ENCODE results near the gene TENM4. TPM values are rescaled to one million over a fixed set of nuclear protein-coding genes. Genes with fewer than 3 reads are reported as not detected.

TENM4 gene
- total and polyA plus RNA-seq, 10 of the 15 experiments (the other 5 are each of a cell fraction or from before 2014, with no cell fraction given): 0.03 to 0.12 (median 0.06) TPM; not detected in 7

DNA sequence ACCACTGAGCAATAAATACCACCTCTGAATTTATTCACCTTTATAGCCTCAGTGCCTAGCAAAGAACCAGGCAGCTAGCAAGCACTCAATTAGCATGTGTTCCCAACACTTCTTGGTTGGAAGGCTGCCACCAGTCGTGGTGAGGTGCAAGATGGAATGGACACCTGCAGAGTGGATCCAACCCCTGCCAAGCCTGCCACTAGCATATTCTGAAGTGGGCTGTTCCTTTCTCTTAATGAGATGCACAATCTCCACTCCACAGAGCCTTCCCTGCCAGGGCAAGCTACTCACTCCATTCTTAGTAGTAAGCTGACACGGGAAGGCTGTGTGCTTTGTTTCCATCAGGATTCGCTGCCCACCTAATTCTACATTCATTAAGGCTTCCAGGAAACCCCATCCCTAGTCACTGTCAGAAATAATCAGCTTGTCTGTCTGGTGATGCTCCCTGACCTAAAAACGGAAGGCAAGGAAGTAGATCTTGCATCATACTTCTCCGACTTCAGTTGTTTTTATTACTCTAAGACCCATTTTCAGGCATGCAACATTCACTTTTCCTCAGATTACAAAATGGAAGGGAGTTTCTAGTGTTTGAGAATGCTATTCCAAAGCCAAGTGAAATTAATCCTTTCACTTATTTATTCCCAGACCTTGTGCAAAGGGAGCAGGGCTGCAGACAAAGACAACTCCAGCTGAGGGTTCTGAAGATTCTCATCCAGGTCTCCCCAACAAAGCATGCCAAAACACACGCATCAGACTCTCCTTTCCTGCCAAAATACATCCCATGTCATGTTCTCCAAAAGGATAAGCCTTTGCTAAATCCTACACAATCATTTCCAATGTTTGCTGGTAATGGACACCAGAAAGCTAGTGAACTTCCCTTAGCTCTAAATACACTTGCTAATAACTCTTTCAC lies 128.0 kb downstream of the TENM4 start:
- Histone ChIP-seq H3K9me3 (replicated peaks; ENCODE audit: control insufficient read depth, insufficient read depth, low read length) (no peaks in the 10 kb centered on the region), H3K79me2 (ENCODE audit: control insufficient read depth, insufficient read depth, low read length) (no peaks in the 10 kb centered on the region), H3K36me3 (ENCODE audit: control insufficient read depth in 2 of 2, insufficient read depth in 2 of 2, low read length in 1 of 2) (no peaks in the 10 kb centered on the region), H3K4me2 (ENCODE audit: control insufficient read depth, insufficient read depth) (no peak overlapping the region), H3K4me3 (no peak overlapping the region), H3K27ac (ENCODE audit: control insufficient read depth, insufficient read depth) (no peak overlapping the region), H3K9ac (ENCODE audit: control insufficient read depth, insufficient read depth, low read length) (no peak overlapping the region), H3K4me1 (ENCODE audit: control insufficient read depth, insufficient read depth, low read length) (no peaks in the 10 kb centered on the region), H2AFZ (ENCODE audit: control insufficient read depth, low read depth, low read length) (no peak overlapping the region), H3K27me3 (replicated peaks in 1 of 2; ENCODE audit: control insufficient read depth in 2 of 2, insufficient read depth in 2 of 2, low read length in 1 of 2) (no peaks in the 10 kb centered on the region; a peak in 1 of 4 replicates), H4K20me1 (ENCODE audit: control insufficient read depth, insufficient read depth) (no peaks in the 10 kb centered on the region)
- ChIA-PET POLR2A (no interaction called here), RAD21 (ENCODE audit: unreplicated experiment) (no interaction called here), CTCF (no interaction called here), SMC1A (ENCODE audit: uncharacterized antibody, unreplicated experiment) (interaction anchor here (1.0 kb wide), 1 partner anchor 180 kb away, joined by 3 read pairs; no protein-coding TSS in a partner anchor)
- WGBS (ENCODE audit: insufficient coverage, insufficient replicate concordance, low lambda C conversion rate, missing lambda C conversion rate): 2% methylated on average over 6 of the region's 6 CpGs
- no TSS peak for BruUV-seq (replicated peaks)
- DNase-seq (ENCODE audit: low read depth, low spot score) (no peak), ATAC-seq (no peak), FAIRE-seq (no peak)
- in situ Hi-C loops (cut with MboI): no loop called here
- intact Hi-C loops (cut with micrococcal nuclease; ENCODE audit: unreplicated experiment): no loop called here
- TF ChIP-seq SREBF1 (IDR thresholded peaks at IDR 0.05; ENCODE audit: low read length) (no peak), PML (IDR thresholded peaks at IDR 0.05; ENCODE audit: low read length) (no peak), STAT1 (conservative IDR thresholded peaks at IDR 0.05) (no peak), WRNIP1 (IDR thresholded peaks at IDR 0.05; ENCODE audit: borderline replicate concordance, low read depth, low read length) (no peak), KDM1A (IDR thresholded peaks at IDR 0.05; ENCODE audit: borderline replicate concordance) (no peak), MEF2A (IDR thresholded peaks at IDR 0.05; ENCODE audit: insufficient read depth, low read depth, low read length) (no peak), TARDBP (IDR thresholded peaks at IDR 0.05; ENCODE audit: borderline replicate concordance) (no peak), CHD2 (IDR thresholded peaks at IDR 0.05; ENCODE audit: borderline replicate concordance, low read depth, low read length) (no peak), MXI1 (IDR thresholded peaks at IDR 0.05; ENCODE audit: low read depth, low read length) (no peak), YBX1 (IDR thresholded peaks at IDR 0.05) (no peak), RAD51 (IDR thresholded peaks at IDR 0.05) (no peak), SRF (IDR thresholded peaks at IDR 0.05; ENCODE audit: low read depth in 2 of 2, low read length in 2 of 2) (no peak), RBBP5 (conservative IDR thresholded peaks at IDR 0.05) (no peak), SKIL (IDR thresholded peaks at IDR 0.05; ENCODE audit: low read depth, poor library complexity, severe bottlenecking) (no peak), TCF12 (IDR thresholded peaks at IDR 0.05; ENCODE audit: low read depth, low read length) (no peak)
- TF ChIP-seq, protein P1, sequence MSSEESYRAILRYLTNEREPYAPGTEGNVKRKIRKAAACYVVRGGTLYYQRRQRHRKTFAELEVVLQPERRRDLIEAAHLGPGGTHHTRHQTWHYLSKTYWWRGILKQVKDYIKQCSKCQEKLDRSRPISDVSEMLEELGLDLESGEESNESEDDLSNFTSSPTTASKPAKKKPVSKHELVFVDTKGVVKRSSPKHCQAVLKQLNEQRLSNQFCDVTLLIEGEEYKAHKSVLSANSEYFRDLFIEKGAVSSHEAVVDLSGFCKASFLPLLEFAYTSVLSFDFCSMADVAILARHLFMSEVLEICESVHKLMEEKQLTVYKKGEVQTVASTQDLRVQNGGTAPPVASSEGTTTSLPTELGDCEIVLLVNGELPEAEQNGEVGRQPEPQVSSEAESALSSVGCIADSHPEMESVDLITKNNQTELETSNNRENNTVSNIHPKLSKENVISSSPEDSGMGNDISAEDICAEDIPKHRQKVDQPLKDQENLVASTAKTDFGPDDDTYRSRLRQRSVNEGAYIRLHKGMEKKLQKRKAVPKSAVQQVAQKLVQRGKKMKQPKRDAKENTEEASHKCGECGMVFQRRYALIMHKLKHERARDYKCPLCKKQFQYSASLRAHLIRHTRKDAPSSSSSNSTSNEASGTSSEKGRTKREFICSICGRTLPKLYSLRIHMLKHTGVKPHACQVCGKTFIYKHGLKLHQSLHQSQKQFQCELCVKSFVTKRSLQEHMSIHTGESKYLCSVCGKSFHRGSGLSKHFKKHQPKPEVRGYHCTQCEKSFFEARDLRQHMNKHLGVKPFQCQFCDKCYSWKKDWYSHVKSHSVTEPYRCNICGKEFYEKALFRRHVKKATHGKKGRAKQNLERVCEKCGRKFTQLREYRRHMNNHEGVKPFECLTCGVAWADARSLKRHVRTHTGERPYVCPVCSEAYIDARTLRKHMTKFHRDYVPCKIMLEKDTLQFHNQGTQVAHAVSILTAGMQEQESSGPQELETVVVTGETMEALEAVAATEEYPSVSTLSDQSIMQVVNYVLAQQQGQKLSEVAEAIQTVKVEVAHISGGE (CRISPR knock-in tag; IDR thresholded peaks at IDR 0.05): no peak
- TF ChIP-seq, protein P2, sequence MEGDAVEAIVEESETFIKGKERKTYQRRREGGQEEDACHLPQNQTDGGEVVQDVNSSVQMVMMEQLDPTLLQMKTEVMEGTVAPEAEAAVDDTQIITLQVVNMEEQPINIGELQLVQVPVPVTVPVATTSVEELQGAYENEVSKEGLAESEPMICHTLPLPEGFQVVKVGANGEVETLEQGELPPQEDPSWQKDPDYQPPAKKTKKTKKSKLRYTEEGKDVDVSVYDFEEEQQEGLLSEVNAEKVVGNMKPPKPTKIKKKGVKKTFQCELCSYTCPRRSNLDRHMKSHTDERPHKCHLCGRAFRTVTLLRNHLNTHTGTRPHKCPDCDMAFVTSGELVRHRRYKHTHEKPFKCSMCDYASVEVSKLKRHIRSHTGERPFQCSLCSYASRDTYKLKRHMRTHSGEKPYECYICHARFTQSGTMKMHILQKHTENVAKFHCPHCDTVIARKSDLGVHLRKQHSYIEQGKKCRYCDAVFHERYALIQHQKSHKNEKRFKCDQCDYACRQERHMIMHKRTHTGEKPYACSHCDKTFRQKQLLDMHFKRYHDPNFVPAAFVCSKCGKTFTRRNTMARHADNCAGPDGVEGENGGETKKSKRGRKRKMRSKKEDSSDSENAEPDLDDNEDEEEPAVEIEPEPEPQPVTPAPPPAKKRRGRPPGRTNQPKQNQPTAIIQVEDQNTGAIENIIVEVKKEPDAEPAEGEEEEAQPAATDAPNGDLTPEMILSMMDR (IDR thresholded peaks at IDR 0.05 in 2 of 3, conservative IDR thresholded peaks at IDR 0.05 in 1 of 3; ENCODE audit: control insufficient read depth in 2 of 3, extremely low read depth in 1 of 3, insufficient read depth in 1 of 3, low read depth in 3 of 3, low read length in 3 of 3): no peak
